GM06990 (cell line): ENCODE data around the gene USP35.
A peak's percentile ranks its signal among the peaks of the same experiment; 100 is the strongest.
"Not testable (repeated sequence)": the region's sequence is repeated elsewhere in the genome, so short reads cannot be mapped to it uniquely, and the experiment has no call there.

ENCODE experiments used
- DNase-seq: peaks from one replicate; pipeline ENCODE4 v3.0.0-alpha.2; 2011; ENCODE audit not compliant: insufficient read length; ENCODE audit errors: extremely low read depth
- H3K27me3 ChIP-seq: replicated peaks from 2 replicates; pipeline ENCODE4 v1.6.0; 2011; ENCODE audit warnings: low read length; ENCODE audit not compliant: control insufficient read depth, insufficient read depth
- H3K36me3 ChIP-seq: 2 replicates; pipeline ENCODE4 v1.5.1; 2011; ENCODE audit warnings: low read length; ENCODE audit not compliant: control insufficient read depth, insufficient read depth
- H3K4me3 ChIP-seq: replicated peaks from 2 replicates; pipeline ENCODE4 v1.5.1; 2011; ENCODE audit warnings: low read depth, mild to moderate bottlenecking, control low read depth, low read length
- TF ChIP-seq, protein P1 (sequence below): IDR thresholded peaks from 2 replicates; pipeline ENCODE4 v1.5.1; 2011; ENCODE audit warnings: low read length, control low read depth, mild to moderate bottlenecking, inconsistent platforms; ENCODE audit not compliant: insufficient read depth, poor library complexity, severe bottlenecking

The USP35 gene

GRCh38 chr11:78221396-78222315 lies 32.9 kb downstream of the USP35 start:
- DNase-seq = no peak
- Histone ChIP-seq H3K27me3 (no peaks in the 10 kb centered on the region), H3K36me3 (peaks cover 1% of the 10 kb centered on the region), H3K4me3 (no peak overlapping the region)
- TF ChIP-seq, protein P1, sequence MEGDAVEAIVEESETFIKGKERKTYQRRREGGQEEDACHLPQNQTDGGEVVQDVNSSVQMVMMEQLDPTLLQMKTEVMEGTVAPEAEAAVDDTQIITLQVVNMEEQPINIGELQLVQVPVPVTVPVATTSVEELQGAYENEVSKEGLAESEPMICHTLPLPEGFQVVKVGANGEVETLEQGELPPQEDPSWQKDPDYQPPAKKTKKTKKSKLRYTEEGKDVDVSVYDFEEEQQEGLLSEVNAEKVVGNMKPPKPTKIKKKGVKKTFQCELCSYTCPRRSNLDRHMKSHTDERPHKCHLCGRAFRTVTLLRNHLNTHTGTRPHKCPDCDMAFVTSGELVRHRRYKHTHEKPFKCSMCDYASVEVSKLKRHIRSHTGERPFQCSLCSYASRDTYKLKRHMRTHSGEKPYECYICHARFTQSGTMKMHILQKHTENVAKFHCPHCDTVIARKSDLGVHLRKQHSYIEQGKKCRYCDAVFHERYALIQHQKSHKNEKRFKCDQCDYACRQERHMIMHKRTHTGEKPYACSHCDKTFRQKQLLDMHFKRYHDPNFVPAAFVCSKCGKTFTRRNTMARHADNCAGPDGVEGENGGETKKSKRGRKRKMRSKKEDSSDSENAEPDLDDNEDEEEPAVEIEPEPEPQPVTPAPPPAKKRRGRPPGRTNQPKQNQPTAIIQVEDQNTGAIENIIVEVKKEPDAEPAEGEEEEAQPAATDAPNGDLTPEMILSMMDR = no peak

DNA sequence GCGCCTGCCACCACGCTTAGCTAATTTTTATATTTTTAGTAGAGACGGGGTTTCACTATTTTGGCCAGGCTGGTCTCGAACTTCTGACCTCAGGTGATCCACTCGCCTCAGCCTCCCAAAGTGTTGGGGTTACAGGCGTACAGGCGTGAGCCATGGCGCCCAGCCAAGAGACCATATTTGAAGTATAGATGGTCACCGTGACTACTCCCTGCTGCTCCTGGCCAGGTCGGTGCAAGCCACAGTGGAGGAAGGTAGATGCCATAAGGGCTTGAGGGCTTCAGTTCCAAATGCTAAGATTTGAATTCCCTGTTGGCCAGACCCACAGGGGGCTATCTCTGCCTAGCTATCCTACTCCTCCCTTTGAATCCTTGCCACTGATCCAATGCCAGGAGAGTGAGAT lies 34.0 kb downstream of the USP35 start:
- H3K4me3 ChIP-seq, DNase-seq, H3K36me3 ChIP-seq, H3K27me3 ChIP-seq: not testable (repeated sequence)

GRCh38 chr11:78223320-78223954 lies 34.7 kb downstream of the USP35 start:
- TF ChIP-seq, protein P1 = no peak
- Histone ChIP-seq H3K4me3 (no peak overlapping the region), H3K36me3 (peaks cover 1% of the 10 kb centered on the region; the same call in 1 of the 2 replicates), H3K27me3 (no peaks in the 10 kb centered on the region)
- DNase-seq = peak; percentile 74

GRCh38 chr11:78224506-78224905 lies 35.8 kb downstream of the USP35 start:
- no peaks in the 10 kb centered on the region for H3K27me3 ChIP-seq
- peaks cover 1% of the 10 kb centered on the region; the same call in 1 of the 2 replicates for H3K36me3 ChIP-seq
- DNase-seq = no peak
- no peak overlapping the region for H3K4me3 ChIP-seq
- TF ChIP-seq, protein P1 = no peak

DNA sequence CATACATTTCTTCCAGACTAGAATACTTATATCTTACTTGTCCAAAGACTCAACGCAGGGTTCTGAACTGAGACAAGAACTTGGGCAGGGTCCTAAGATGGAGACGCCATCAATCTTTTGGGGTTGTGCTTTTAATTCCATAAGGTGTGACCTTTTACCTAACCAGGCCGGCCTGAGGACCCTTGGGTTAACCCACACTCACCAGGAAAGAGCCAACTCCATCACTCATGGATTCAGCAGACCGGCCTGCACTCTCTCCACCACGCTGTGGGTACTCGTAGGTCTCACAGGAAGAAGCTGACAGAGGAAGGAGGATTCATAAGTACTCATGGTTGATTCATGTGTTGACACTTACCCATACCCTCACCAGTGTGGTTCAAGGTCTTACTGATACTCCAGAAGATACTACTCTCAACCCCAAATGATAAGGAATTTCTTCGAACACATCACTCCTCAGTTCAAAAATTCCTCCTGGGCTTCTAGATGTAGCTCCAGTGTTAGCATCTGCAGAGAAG lies 36.2 kb downstream of the USP35 start:
- H3K4me3 ChIP-seq = no peak overlapping the region
- TF ChIP-seq, protein P1 = no peak
- H3K36me3 ChIP-seq = peaks cover 1% of the 10 kb centered on the region; the same call in 1 of the 2 replicates
- no peaks in the 10 kb centered on the region for H3K27me3 ChIP-seq
- DNase-seq = no peak
